Osteoblast (primary cell): ENCODE data around the gene LTBP1. TPM values are rescaled to one million over a fixed set of nuclear protein-coding genes. Genes with fewer than 3 reads are reported as not detected.
"Not testable (repeated sequence)": the region's sequence is repeated elsewhere in the genome, so short reads cannot be mapped to it uniquely, and the experiment has no call there.

Experiments
- DNase-seq: peaks from one replicate; pipeline ENCODE4 v3.0.0; 2011; ENCODE audit warnings: low spot score, mixed read lengths; ENCODE audit not compliant: insufficient read length; ENCODE audit errors: missing footprints
- H2AFZ ChIP-seq: 2 replicates; pipeline ENCODE4 v1.6.0; 2011; ENCODE audit warnings: mild to moderate bottlenecking, low read length
- H3K27ac ChIP-seq: 2 replicates; pipeline ENCODE4 v1.5.1; 2011; ENCODE audit warnings: mild to moderate bottlenecking, low read depth, low read length, moderate library complexity
- H3K27me3 ChIP-seq: 2 replicates; pipeline ENCODE4 v1.6.0; 2012; ENCODE audit warnings: mild to moderate bottlenecking, control low read depth, inconsistent platforms, low read length, moderate library complexity; ENCODE audit not compliant: insufficient read depth
- H3K36me3 ChIP-seq: 2 replicates; pipeline ENCODE4 v1.5.1; 2011; ENCODE audit warnings: mild to moderate bottlenecking, low read length, control low read depth, moderate library complexity; ENCODE audit not compliant: insufficient read depth
- H3K4me1 ChIP-seq: 2 replicates; pipeline ENCODE4 v1.5.1; 2011; ENCODE audit warnings: mild to moderate bottlenecking, low read length, control low read depth, moderate library complexity; ENCODE audit not compliant: insufficient read depth
- H3K4me2 ChIP-seq: 2 replicates; pipeline ENCODE4 v1.6.0; 2011; ENCODE audit warnings: mild to moderate bottlenecking, low read length; ENCODE audit not compliant: insufficient read depth
- H3K4me3 ChIP-seq: fragments of 200-600 bp; sonication (generic); 3 replicates; pipeline ENCODE4 v1.5.1; 2012; ENCODE audit warnings: mild to moderate bottlenecking, low read length, inconsistent platforms; ENCODE audit not compliant: insufficient read depth
- H3K79me2 ChIP-seq: 2 replicates; pipeline ENCODE4 v1.6.0; 2012; ENCODE audit warnings: mild to moderate bottlenecking, low read length, control low read depth, inconsistent platforms; ENCODE audit not compliant: insufficient read depth
- H3K9me3 ChIP-seq: 2 replicates; pipeline ENCODE4 v1.5.1; 2011; ENCODE audit warnings: low read depth, low read length, control low read depth
- H4K20me1 ChIP-seq: 2 replicates; pipeline ENCODE4 v1.6.0; 2012; ENCODE audit warnings: mild to moderate bottlenecking, low read length, control low read depth; ENCODE audit not compliant: insufficient read depth
- CTCF ChIP-seq: IDR thresholded peaks from 2 replicates; pipeline ENCODE4 v1.5.1; 2011; ENCODE audit warnings: mild to moderate bottlenecking, low read depth, low read length, moderate library complexity; ENCODE audit errors: extremely low read depth
- total RNA-seq: library from RNA; depleted of rRNA; stranded (reverse); fragments of >200 nt; gene quantifications from 2 replicates; pipeline ENCODE4 v1.2.3, GENCODE V29; 2012

LTBP1 gene
- total RNA-seq, 1 donor = 224 TPM

GRCh38 chr2:33384599-33384961 is 437.8 kb downstream of the LTBP1 start:
- H2AFZ ChIP-seq = no peak overlapping the region
- H3K79me2 ChIP-seq = no peaks in the 10 kb centered on the region
- peaks cover 27% of the 10 kb centered on the region for H3K36me3 ChIP-seq
- no peak for DNase-seq
- no peak overlapping the region for H3K27ac ChIP-seq
- H3K27me3 ChIP-seq = no peaks in the 10 kb centered on the region
- no peaks in the 10 kb centered on the region for H3K9me3 ChIP-seq
- no peaks in the 10 kb centered on the region for H4K20me1 ChIP-seq
- no peaks in the 10 kb centered on the region for H3K4me1 ChIP-seq
- no peak overlapping the region for H3K4me2 ChIP-seq
- no peak overlapping the region for H3K4me3 ChIP-seq
- no peak for TF ChIP-seq CTCF

DNA sequence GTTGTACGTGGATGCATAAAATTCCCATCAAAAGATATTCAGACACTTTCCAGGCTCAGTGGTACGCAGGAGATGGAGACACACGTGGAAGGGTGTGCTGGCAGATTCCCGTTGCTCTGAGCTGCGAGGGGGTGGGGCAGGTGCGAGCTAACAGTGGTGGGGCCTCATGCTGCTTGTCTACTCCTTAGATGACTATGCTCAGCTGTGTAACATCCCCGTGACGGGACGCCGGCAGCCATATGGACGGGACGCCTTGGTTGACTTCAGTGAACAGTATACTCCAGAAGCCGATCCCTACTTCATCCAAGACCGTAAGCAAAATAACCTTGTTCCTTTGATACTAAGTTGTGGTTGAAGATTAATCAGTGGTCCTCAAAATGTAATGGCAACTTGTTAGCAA is 442.2 kb downstream of the LTBP1 start:
- TF ChIP-seq CTCF = no peak
- peaks cover 29% of the 10 kb centered on the region for H3K36me3 ChIP-seq
- DNase-seq = no peak
- H3K4me3 ChIP-seq = no peak overlapping the region
- no peaks in the 10 kb centered on the region for H3K9me3 ChIP-seq
- no peaks in the 10 kb centered on the region for H4K20me1 ChIP-seq
- H3K4me1 ChIP-seq = no peaks in the 10 kb centered on the region
- H3K27ac ChIP-seq = no peak overlapping the region
- H3K4me2 ChIP-seq = no peak overlapping the region
- no peaks in the 10 kb centered on the region for H3K27me3 ChIP-seq
- H2AFZ ChIP-seq = no peak overlapping the region
- no peaks in the 10 kb centered on the region for H3K79me2 ChIP-seq

DNA sequence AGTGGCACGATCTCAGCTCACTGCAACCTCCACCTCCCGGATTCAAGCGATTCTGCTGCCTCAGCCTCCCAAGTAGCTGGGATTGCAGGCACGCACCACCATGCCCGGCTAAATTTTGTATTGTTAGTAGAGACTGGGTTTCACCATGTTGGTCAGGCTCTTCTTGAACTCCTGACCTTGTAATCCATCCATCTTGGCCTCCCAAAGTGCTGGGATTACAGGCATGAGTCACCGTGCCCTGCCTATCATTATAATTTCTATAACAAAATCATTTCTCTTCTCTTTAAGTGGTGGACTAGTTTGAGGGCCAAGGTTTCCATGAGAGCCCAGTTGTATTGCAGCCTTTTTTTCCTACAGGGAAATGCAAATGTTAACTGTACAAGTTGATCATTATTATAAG is 442.9 kb downstream of the LTBP1 start:
- not testable (repeated sequence) for H2AFZ ChIP-seq, H3K4me2 ChIP-seq, H3K27me3 ChIP-seq, H4K20me1 ChIP-seq, H3K4me1 ChIP-seq, H3K27ac ChIP-seq, H3K4me3 ChIP-seq, DNase-seq, H3K9me3 ChIP-seq, H3K79me2 ChIP-seq
- peaks cover 29% of the 10 kb centered on the region for H3K36me3 ChIP-seq

GRCh38 chr2:33391529-33392255 is 444.9 kb downstream of the LTBP1 start:
- Histone ChIP-seq H3K36me3 (peaks cover 23% of the 10 kb centered on the region), H3K27ac (no peak overlapping the region), H3K4me2 (no peak overlapping the region), H3K9me3 (no peaks in the 10 kb centered on the region), H3K4me3 (no peak overlapping the region), H2AFZ (no peak overlapping the region), H3K79me2 (no peaks in the 10 kb centered on the region), H3K27me3 (no peaks in the 10 kb centered on the region), H4K20me1 (no peaks in the 10 kb centered on the region), H3K4me1 (no peaks in the 10 kb centered on the region)
- TF ChIP-seq CTCF = no peak
- DNase-seq = no peak
